ENCODE data around the gene RAP1GAP. TPM values are rescaled to one million over a fixed set of nuclear protein-coding genes. Genes with fewer than 3 reads are reported as not detected.
A peak's percentile ranks its signal among the peaks of the same experiment; 100 is the strongest.

RAP1GAP gene
- total RNA-seq, 1 donor from 2014 or later, result 7.4 TPM

DNA sequence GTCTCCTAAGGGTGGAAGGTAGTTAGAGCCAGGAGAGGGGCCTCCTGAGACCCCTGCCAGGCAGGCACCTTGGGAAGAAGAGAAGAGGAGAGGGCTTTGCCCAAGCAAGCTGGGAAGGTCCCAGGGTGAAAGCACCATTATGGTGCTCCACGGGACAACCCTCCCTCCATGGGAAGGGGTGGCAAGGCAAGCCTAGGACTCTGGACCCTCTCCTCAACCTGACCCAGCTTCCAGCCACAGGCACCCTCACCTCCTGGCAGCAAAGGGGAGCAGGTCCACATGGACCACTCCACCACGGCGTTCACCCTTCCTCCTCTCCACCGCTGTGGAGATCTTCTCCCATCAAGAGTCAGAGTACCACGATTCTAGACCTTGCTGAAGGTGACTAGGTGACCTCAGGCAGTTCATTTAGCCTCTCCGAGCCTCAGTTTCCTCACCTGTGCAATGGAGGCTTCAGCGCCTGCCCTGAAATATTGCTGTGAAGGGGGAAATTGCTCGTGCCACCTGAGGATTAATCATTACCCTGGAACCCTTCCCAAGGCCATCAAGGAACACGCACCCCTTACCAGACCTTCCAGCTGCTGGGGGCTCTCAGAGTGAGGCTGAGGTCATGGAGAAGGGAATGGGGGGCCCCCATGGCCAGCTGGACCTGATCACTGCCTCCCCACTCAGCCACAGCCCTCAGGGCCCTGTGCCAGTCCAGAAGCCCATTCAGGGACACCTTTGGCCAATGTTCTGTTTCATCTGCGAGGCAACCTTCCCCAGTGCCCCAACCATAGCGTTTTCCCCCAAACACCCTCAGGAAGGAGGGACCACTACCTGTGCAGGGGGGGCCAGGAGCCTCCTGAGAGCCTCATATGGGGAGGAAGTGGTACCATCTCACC, 1.6 kb downstream of the RAP1GAP start:
- peak overlapping the region; percentile 56 for H3K4me3 Mint-ChIP-seq
- H3K4me1 Mint-ChIP-seq, result peaks cover 12% of the 10 kb centered on the region
- TF ChIP-seq, protein P1, sequence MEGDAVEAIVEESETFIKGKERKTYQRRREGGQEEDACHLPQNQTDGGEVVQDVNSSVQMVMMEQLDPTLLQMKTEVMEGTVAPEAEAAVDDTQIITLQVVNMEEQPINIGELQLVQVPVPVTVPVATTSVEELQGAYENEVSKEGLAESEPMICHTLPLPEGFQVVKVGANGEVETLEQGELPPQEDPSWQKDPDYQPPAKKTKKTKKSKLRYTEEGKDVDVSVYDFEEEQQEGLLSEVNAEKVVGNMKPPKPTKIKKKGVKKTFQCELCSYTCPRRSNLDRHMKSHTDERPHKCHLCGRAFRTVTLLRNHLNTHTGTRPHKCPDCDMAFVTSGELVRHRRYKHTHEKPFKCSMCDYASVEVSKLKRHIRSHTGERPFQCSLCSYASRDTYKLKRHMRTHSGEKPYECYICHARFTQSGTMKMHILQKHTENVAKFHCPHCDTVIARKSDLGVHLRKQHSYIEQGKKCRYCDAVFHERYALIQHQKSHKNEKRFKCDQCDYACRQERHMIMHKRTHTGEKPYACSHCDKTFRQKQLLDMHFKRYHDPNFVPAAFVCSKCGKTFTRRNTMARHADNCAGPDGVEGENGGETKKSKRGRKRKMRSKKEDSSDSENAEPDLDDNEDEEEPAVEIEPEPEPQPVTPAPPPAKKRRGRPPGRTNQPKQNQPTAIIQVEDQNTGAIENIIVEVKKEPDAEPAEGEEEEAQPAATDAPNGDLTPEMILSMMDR (conservative IDR thresholded peaks at IDR 0.05), result no peak
- H3K27ac Mint-ChIP-seq (ENCODE audit: unreplicated experiment), result no peak overlapping the region
- peaks cover 46% of the 10 kb centered on the region for H3K27me3 Mint-ChIP-seq (ENCODE audit: low read depth)
- no peaks in the 10 kb centered on the region for H3K36me3 Mint-ChIP-seq (ENCODE audit: low read depth)
- DNase-seq (ENCODE audit: low read depth, low spot score), result no peak
- H3K9me3 Mint-ChIP-seq, result no peaks in the 10 kb centered on the region

DNA sequence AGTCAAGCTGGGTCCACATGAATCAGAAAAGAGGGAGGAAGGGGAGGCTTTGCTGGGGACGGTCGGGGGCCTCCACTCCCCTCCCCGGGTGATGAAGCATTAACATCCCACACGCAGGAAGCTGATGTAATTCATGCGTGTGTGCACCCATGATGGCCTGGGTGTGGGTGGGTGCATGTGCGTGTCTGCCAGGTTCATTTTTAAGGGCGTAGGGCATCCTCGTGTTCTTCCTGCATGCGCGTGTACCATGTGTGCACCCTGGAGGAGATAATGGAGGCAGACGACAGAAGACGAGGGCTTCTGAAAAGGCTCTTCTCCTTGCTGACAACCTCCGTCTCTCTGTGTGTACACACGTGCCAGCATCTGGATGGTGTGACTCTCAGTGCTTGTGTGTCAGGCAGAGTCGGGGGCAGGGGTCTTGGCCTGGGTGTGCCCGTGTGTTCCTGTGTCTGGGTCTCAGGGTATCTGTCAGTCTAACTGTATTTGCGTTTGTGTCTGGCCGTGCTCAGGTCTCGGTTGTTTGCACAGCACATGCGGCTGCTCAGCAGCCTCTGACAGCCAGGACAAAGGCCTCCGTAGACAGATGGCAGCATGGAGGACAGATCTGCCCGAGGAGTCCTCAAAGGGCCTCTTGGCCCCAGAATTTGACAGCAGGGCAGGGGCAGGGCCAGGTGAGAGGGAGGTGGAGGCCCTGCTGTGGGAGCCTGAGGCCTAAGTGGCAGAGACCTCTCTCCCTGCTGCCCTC, 2.4 kb downstream of the RAP1GAP start:
- DNase-seq (ENCODE audit: low read depth, low spot score), result no peak
- Mint-ChIP-seq H3K27ac (ENCODE audit: unreplicated experiment) (no peak overlapping the region), H3K9me3 (no peaks in the 10 kb centered on the region), H3K27me3 (ENCODE audit: low read depth) (peaks cover 43% of the 10 kb centered on the region), H3K4me3 (peak overlapping the region; percentile 47), H3K4me1 (peaks cover 8% of the 10 kb centered on the region), H3K36me3 (ENCODE audit: low read depth) (no peaks in the 10 kb centered on the region)
- TF ChIP-seq, protein P1 (conservative IDR thresholded peaks at IDR 0.05), result no peak

DNA sequence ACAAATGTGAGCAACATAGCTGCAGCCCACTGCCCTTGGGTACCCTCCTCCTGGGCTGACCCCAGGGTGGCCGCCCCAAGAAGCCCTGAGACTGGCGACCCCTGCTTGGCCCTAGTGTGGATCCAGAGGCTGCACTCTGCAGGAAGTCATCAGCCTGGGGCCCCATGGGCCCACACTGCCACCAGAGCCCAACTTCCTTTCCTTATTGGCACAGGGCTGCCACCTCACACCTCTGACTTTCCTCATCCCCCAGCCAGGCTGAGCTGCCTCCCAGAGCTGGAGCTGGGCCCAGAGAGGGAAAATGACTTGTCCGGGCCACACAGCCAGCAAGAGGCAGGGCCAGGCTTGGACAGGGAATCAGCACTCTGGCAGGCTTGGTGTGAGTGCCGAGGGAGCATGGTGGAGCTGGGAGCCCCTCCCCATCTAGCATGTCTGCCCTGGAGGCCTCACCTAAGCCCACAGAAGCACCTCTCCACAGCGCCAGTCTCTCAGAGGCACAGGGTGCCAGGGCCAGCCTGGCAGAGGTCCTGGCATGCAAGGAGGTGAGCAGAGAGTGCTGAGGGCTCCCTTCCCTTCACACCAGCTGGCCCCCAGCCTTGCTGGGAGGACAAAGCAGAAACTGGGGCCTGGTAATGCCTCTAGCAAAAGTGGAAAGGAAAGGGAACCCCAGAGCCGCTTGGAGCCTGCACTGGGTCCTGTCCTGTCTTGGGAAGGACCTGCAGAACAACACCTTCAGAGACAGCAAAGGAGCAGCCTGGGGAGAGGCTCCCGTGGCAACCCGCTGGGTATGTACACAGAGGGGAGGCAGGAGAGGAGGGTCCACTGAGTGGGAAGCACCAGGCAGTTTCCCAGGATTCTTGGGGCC, 3.2 kb downstream of the RAP1GAP start:
- no peak overlapping the region for H3K27ac Mint-ChIP-seq (ENCODE audit: unreplicated experiment)

DNA sequence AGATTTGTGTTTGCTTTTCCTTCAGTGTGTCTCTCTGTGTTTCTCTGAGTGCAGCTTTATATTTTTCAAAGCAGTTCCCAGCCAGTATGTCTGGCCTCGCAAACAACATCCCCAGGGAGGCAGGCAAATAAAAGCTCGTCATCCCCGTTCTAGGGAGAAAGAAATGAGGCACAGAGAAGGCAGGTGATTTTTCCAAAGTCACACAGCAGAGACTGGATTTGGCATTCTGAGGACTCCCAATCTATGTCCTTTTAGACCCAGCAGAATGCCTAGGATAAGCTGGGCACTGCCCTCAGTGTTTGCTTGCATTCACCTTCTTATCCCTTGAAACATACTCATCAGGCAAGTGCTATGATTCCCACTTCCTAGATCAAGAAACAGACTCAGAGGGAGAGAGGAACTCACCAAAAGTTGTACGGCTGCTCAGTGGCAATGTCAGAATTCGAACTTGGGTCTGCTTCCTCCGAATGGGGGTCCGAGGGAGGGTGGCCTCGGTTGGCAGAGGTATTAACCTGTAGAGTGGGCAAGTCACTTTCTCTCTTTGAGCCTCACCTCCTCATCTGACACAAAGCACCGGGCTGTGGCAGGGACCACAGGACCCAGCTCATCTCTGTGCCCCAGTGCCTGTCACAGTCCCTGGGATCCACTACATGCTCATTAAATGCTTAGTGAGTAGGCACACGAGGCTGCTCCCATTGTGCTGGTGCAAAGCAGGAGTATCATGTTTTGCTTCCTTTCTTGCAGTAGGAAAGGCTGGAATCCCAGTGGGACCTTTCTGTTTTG, 4.2 kb downstream of the RAP1GAP start:
- DNase-seq (ENCODE audit: low read depth, low spot score), result no peak
- Mint-ChIP-seq H3K27ac (ENCODE audit: unreplicated experiment) (no peak overlapping the region), H3K4me1 (peaks cover 12% of the 10 kb centered on the region), H3K27me3 (ENCODE audit: low read depth) (peaks cover 44% of the 10 kb centered on the region), H3K9me3 (no peaks in the 10 kb centered on the region), H3K4me3 (no peak overlapping the region), H3K36me3 (ENCODE audit: low read depth) (no peaks in the 10 kb centered on the region)
- TF ChIP-seq, protein P1 (conservative IDR thresholded peaks at IDR 0.05), result no peak

More for the DNA sequence above, 3.2 kb downstream of the RAP1GAP start:
- peaks cover 43% of the 10 kb centered on the region for H3K27me3 Mint-ChIP-seq (ENCODE audit: low read depth)
- TF ChIP-seq, protein P1 (conservative IDR thresholded peaks at IDR 0.05), result no peak
- H3K4me1 Mint-ChIP-seq, result peaks cover 12% of the 10 kb centered on the region
- no peak overlapping the region for H3K4me3 Mint-ChIP-seq
- H3K36me3 Mint-ChIP-seq (ENCODE audit: low read depth), result no peaks in the 10 kb centered on the region
- H3K9me3 Mint-ChIP-seq, result no peaks in the 10 kb centered on the region
- no peak for DNase-seq (ENCODE audit: low read depth, low spot score)

Measured in neural crest cell (in vitro differentiated cells).